HG03571 (cell line): ENCODE measurements around the gene HMHB1.
"Not testable (repeated sequence)": the region's sequence is repeated elsewhere in the genome, so short reads cannot be mapped to it uniquely, and the experiment has no call there.

Experiments used
- ATAC-seq: cut with Tn5 transposase; IDR thresholded peaks from one replicate; pipeline ENCODE4 v1.9.1; 2021; ENCODE audit not compliant: unreplicated experiment

Gene HMHB1

DNA sequence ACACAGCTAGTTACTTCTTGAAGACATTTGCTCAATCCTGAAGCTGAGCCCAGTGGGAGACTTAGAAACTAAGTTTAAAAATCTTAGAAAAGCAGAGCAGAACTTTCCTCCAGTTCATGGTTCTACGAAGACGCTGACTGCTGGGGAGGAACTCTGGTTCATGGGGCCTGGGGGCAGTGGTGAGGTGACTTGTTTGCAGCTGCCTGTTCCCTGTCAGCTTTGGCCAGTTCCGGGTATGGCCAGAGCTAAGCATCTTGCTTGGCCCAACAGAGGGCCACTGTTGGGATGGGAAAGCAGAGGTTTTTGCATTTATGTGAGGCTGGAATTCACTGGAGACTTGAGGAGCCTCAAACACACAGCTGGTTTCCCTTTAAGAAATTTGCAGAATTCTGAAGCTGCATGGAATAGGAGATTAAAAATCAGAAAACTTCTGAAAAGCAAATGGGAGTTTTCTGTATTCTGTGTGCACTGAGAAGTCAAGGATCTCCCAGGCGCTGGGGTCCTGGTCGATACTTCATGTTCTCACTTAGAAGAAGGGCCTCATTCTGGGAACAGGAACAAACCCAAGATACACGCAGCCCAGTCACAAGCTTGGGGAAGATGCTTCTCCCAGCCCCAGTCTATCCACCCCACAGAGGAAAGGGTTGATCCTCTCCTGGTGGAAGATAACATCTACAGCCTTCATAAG lies 10.6 kb upstream of the HMHB1 start:
- ATAC-seq: no peak

- ATAC-seq: no peak
Observed at GRCh38 chr5:143805861-143806260, 6.1 kb upstream of the HMHB1 start.

DNA sequence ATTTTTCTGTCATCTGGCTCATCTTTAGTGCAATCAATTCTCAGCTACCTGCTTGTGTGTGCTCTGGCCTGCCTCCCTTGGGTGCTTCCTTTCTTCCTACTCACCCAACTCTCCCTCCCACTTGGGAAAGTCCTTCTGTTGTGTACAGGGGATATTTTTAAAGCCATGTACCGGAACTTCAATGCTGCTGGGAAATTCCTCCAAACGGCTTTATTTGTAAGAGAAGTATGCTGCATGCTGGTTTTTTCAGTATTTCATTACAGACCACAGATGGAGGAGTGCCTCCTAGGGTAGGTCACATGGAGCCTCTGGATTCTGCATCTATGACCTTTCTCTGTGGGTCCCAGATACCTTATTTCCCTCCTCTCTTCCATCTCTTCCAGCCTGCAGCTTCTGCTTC lies 5.4 kb upstream of the HMHB1 start:
- no peak for ATAC-seq

DNA sequence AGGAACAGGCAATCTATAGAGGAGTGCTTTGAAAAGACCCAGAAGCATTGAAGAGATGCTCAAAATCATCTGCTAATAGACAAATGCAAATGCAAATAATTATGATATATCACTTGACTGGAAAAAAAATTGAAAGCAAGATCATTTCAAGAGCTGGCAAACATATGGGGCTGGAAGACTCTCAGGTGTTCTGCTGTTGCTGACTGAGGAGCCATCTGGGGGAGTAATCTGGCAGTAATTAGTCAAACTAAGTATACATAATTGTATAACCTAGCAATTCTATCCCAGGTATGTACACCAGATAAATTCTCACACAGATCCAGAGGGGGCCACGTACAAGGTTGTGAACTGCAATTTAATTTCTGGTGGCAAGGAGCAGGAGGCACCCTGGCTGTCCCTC lies 4.6 kb upstream of the HMHB1 start:
- ATAC-seq: no peak

- ATAC-seq: not testable (repeated sequence)
Observed at GRCh38 chr5:143816370-143816769, 4.4 kb downstream of the HMHB1 start.

DNA sequence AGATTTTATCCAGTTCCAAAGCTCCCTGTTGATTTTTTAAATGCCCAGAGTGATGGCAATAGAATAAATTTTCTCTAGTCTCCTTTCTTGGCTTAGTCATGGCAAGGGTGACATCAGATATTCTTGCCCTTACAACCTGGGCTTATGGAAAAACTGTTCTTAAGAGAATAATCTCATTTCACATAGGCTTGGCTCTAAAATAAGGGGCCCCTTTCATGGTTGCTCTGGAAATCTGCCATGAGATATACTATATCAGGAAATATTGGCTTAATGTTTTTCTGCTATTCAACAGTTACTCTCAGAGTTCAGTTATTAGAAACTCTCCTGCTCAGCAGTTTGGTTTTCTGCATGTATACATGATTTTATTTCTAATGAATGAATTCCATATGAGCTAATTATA lies 7.8 kb downstream of the HMHB1 start:
- ATAC-seq: no peak

DNA sequence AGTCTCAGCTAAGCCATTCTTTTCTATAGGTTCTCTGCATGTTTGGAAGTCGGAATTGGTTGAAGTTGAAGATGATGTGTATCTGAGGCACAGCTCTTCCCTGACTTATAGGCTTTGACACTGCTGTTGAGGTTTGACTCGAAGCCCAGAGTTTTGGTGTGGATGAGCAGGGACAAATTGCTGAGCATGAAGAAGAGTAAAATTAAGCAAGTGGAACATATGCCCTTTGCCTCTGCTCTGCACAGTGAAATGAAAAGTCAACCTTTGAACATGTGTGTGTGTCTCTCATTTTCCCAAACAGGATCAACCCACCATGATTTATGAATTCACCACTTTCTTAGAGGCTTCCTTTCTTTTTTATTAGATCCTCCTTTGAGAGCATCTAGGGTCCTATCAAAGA lies 8.5 kb downstream of the HMHB1 start:
- ATAC-seq: no peak

DNA sequence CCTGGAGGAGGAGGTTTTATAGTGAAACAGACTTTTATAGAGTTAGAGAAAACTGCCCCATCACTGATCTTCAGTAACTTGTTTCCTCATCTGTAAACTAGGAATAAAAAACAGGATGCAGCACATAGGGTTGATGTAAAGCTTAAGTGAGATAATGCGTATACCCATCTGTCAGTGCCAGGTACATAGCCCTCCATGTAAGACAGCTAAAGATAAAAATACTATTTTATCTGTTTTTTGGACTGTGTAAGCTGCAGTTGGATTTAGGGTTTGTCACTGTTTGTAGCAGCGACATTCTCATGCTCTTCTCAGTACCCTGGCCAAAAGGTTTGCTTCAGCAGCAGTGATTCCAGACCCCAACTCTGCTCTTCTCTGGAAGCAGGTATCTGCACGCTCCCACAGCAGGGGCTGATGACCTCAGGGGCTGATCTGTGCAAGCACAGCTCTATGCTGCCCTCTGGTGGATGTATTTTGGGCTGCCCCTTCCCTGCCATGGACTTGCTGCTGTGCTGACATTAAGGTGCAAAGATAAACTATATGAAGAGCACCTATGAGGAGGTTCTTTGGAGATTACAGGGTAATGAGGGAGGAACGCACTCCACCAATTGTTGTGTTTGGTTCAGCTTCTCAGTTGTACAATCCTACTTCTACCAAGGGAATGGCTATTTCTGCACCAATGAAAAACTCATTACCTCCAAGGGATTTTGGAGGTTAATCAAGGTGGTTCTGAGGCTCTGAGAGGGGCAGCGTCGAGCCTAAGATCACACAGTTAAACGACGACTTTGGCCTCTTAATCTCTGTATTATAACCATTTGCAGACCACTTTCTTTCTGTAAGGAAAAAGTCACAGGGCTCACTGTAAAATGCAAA lies 13.1 kb downstream of the HMHB1 start:
- peak; percentile 84 for ATAC-seq

GRCh38 chr5:143826951-143827444 lies 15.0 kb downstream of the HMHB1 start:
- ATAC-seq: peak; percentile 79

- peak; percentile 37 for ATAC-seq
Observed at GRCh38 chr5:143828710-143829109, 16.7 kb downstream of the HMHB1 start.

GRCh38 chr5:143833177-143833576 lies 21.2 kb downstream of the HMHB1 start:
- no peak for ATAC-seq

GRCh38 chr5:143835251-143835650 lies 23.3 kb downstream of the HMHB1 start:
- ATAC-seq: no peak

- ATAC-seq: no peak
Observed at GRCh38 chr5:143836161-143836725, 24.3 kb downstream of the HMHB1 start.

GRCh38 chr5:143837306-143837848 lies 25.4 kb downstream of the HMHB1 start:
- no peak for ATAC-seq

GRCh38 chr5:143841446-143841845 lies 29.5 kb downstream of the HMHB1 start:
- ATAC-seq: no peak

- no peak for ATAC-seq
Observed at GRCh38 chr5:143842920-143843319, 31.0 kb downstream of the HMHB1 start.

DNA sequence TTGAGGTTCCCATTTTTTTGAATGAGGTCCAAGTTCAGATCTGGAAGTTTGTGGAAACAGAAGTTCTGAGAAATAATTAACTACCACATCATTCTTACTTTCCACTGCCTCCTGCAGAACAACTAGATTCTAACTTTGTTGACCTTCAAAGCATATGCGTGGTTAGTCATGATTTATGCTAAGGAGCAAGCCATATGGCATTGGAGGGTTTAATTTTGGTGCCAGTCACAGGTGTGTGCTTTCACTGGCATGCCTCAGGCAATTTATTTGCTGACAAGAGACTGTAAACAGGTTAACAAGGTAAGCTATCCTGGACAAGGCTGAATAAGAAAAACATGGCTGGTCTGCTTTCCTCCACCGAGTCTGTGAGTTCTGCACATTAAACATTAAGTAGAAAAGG lies 31.5 kb downstream of the HMHB1 start:
- no peak for ATAC-seq

DNA sequence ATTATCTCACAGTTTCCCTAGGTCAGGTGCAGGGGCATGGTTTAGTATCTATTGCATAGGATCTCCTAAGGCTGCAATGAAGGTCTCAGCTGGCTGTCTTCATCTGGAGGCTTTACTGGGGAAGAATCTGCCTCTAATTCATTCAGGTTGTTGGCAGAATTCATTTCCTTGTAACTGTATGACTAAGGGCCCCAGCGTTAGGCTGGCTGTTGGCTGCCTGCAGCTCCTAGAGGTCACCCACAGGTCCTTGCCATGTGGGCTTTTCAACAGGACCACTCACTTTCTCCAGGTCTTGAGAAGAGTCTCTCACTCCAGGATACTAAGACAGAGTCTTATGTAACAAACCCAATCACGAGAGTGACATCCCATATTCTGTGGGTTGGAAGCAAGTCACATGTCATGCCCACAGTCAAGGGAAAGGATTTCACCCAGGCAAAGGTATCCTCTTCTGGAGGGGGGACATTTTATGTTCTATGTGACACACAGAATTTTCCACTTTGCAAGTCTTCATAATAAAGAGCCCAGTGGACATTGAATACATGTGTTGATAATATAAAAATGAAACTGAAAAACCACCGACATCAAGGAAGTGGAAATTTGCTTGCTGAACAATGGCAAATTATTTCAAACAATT lies 38.2 kb downstream of the HMHB1 start:
- ATAC-seq: no peak

DNA sequence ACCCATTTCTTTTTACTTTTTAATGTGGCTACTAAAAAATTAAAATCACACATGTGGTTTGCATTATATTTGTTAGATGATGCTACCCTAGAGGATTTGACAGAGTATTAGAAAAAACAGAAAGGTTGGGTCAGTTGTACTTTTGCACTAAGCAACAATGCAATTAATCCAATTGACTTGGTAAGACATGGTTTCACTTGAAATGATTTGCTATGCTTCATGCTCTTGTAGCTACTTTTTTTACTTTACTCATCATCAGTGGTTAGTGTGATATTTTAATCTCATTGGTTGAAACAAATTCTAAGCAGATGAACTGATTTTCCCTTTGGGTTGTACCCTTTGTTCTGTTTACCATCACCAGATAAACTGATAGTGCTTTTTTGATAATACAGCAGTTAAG lies 39.4 kb downstream of the HMHB1 start:
- no peak for ATAC-seq

DNA sequence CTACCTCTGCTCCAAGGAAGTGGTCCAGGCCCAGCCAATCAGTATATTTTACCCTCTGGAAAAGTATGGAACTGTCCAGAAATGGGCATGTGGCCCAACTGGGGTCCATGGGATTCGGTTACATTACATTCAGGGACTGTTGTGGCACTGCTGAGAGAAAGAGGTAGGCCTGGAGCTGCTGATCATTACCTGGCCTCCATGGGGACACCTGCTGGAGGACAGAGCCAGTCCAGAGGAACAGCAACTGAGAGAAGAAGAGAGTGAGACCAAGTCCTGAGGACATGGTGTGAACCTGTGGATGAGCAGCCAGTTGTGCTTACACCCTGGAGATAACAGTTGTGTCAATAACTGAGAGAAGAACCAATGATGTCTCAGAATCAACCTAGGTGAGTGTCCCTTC lies 48.2 kb downstream of the HMHB1 start:
- ATAC-seq: no peak

- no peak for ATAC-seq
Observed at GRCh38 chr5:143862271-143862670, 50.3 kb downstream of the HMHB1 start.
